H1 (cell line): ENCODE data around the gene TMEM198. TPM values are rescaled to one million over a fixed set of nuclear protein-coding genes. Genes with fewer than 3 reads are reported as not detected.

Source experiments
- CTCF ChIA-PET: fragments of 300-600 bp; sonication (Branson Sonifier 250); formaldehyde crosslinking; loops from one replicate; lab custom pipeline; 2021; ENCODE audit not compliant: partially characterized antibody; lab: Charles Lee
- POLR2A ChIA-PET: fragments of 300-600 bp; sonication (Branson Sonifier 250); formaldehyde crosslinking; loops from one replicate; lab custom pipeline; 2021; ENCODE audit warnings: inconsistent platforms; ENCODE audit not compliant: partially characterized antibody; lab: Charles Lee
- DNase-seq, 2 experiments: peaks; one replicate each; pipeline versions ENCODE4 v3.0.0 to v3.0.0-alpha.2; 2010 to 2022; ENCODE audit warnings: low spot score in 2 of 2, low read depth in 1 of 2, mixed read lengths in 1 of 2
- FAIRE-seq: peaks from 2 replicates; lab custom pipeline; 2011; peaks lifted over from hg19 to GRCh38; lab: Jason Lieb, UNC
- H2AFZ ChIP-seq: 2 replicates; pipeline ENCODE4 v1.8.1; 2012; ENCODE audit warnings: low read length, inconsistent platforms
- H2AK5ac ChIP-seq: 2 replicates; pipeline ENCODE4 v1.6.1; 2013; ENCODE audit warnings: low read depth, low read length
- H2BK120ac ChIP-seq: replicated peaks from 2 replicates; pipeline ENCODE3; 2013; ENCODE audit warnings: low read depth, low read length, inconsistent platforms
- H2BK12ac ChIP-seq: 2 replicates; pipeline ENCODE4 v1.6.1; 2013; ENCODE audit warnings: low read depth, low read length
- H2BK15ac ChIP-seq: 2 replicates; pipeline ENCODE4 v1.6.1; 2013; ENCODE audit warnings: low read length
- H2BK20ac ChIP-seq: 2 replicates; pipeline ENCODE4 v1.6.1; 2013; ENCODE audit warnings: low read length
- H2BK5ac ChIP-seq: 2 replicates; pipeline ENCODE4 v1.6.1; 2013; ENCODE audit warnings: low read depth, low read length
- H3K14ac ChIP-seq: 2 replicates; pipeline ENCODE4 v1.6.1; 2013; ENCODE audit warnings: inconsistent platforms; ENCODE audit not compliant: insufficient read length
- H3K18ac ChIP-seq: 2 replicates; pipeline ENCODE4 v1.6.1; 2013; ENCODE audit warnings: low read length; ENCODE audit errors: extremely low read depth
- H3K23ac ChIP-seq: 2 replicates; pipeline ENCODE4 v1.6.1; 2013; ENCODE audit warnings: inconsistent platforms; ENCODE audit not compliant: insufficient read length
- H3K23me2 ChIP-seq: 2 replicates; pipeline ENCODE4 v1.6.1; 2013; ENCODE audit warnings: low read depth, low read length
- H3K27ac ChIP-seq: 2 replicates; pipeline ENCODE4 v1.6.1; 2011; ENCODE audit warnings: low read depth, low read length, inconsistent platforms
- H3K27me3 ChIP-seq, 4 experiments: replicated peaks in 1 of 4; 1 replicate in 1 of 4; 2 replicates in 3 of 4; pipeline versions ENCODE4 v1.6.1 to v1.8.1; 2011 to 2013; ENCODE audit warnings: low read length in 3 of 4, mild to moderate bottlenecking in 3 of 4, inconsistent platforms in 2 of 4, mixed read lengths in 2 of 4, moderate library complexity in 1 of 4; ENCODE audit not compliant: control insufficient read depth in 3 of 4, insufficient read depth in 3 of 4; ENCODE audit errors: extremely low read depth in 1 of 4
- H3K36me3 ChIP-seq, 4 experiments: 2 replicates each; pipeline versions ENCODE4 v1.6.1 to v1.8.1; 2011 to 2013; ENCODE audit warnings: mild to moderate bottlenecking in 4 of 4, low read length in 3 of 4, moderate library complexity in 2 of 4, control low read depth in 1 of 4, inconsistent platforms in 1 of 4; ENCODE audit not compliant: insufficient read depth in 4 of 4, control insufficient read depth in 2 of 4
- H3K4ac ChIP-seq: replicated peaks from 2 replicates; pipeline ENCODE3; 2013; ENCODE audit warnings: low read length, low read depth, mixed read lengths, inconsistent platforms; ENCODE audit not compliant: insufficient read length
- H3K4me1 ChIP-seq, 4 experiments: replicated peaks in 1 of 4; 1 replicate in 1 of 4; 2 replicates in 3 of 4; pipeline versions ENCODE4 v1.6.1 to v1.8.1; 2011 to 2013; ENCODE audit warnings: low read length in 3 of 4, inconsistent platforms in 2 of 4, mixed read lengths in 1 of 4; ENCODE audit not compliant: insufficient read depth in 4 of 4, control insufficient read depth in 3 of 4
- H3K4me2 ChIP-seq, 2 experiments: 2 replicates each; pipeline versions ENCODE4 v1.6.1 to v1.8.1; 2011 to 2013; ENCODE audit warnings: low read depth in 2 of 2, low read length in 2 of 2, control low read depth in 1 of 2, inconsistent platforms in 1 of 2, mild to moderate bottlenecking in 1 of 2; ENCODE audit not compliant: insufficient read depth in 1 of 2
- H3K4me3 ChIP-seq, 4 experiments: fragments of 200-600, 300-600 bp in 1 of 4; sonication (generic), shearing (Covaris generic), sonication (Bioruptor Twin) in 1 of 4; 2 replicates each; pipeline versions ENCODE4 v1.5.1 to v1.8.1; 2011 to 2016; ENCODE audit warnings: low read length in 4 of 4, low read depth in 3 of 4, control low read depth in 2 of 4, inconsistent platforms in 2 of 4, mild to moderate bottlenecking in 2 of 4, mixed read lengths in 1 of 4, moderate library complexity in 1 of 4; ENCODE audit not compliant: insufficient read depth in 2 of 4; ENCODE audit errors: extremely low read depth in 1 of 4
- H3K56ac ChIP-seq: replicated peaks from 2 replicates; pipeline ENCODE3; 2013; ENCODE audit warnings: low read depth, mild to moderate bottlenecking, mixed read lengths, low read length, inconsistent platforms; ENCODE audit not compliant: insufficient read length
- H3K79me1 ChIP-seq: 2 replicates; pipeline ENCODE4 v1.6.1; 2013; ENCODE audit warnings: low read depth, low read length, control low read depth
- H3K79me2 ChIP-seq, 2 experiments: 2 replicates each; pipeline versions ENCODE4 v1.6.1 to v1.8.1; 2012 to 2013; ENCODE audit warnings: low read length in 2 of 2, mild to moderate bottlenecking in 2 of 2, inconsistent platforms in 1 of 2; ENCODE audit not compliant: insufficient read depth in 2 of 2, control insufficient read depth in 1 of 2
- H3K9ac ChIP-seq, 4 experiments: replicated peaks in 1 of 4; 1 replicate in 1 of 4; 2 replicates in 3 of 4; pipeline versions ENCODE4 v1.6.1 to v1.8.1; 2011 to 2013; ENCODE audit warnings: low read depth in 3 of 4, low read length in 3 of 4, control low read depth in 2 of 4, mild to moderate bottlenecking in 2 of 4, moderate library complexity in 2 of 4, inconsistent platforms in 1 of 4; ENCODE audit errors: extremely low read depth in 1 of 4
- H3K9me3 ChIP-seq, 2 experiments: 2 replicates each; pipeline versions ENCODE4 v1.6.1 to v1.8.1; 2012 to 2013; ENCODE audit warnings: mild to moderate bottlenecking in 2 of 2, moderate library complexity in 2 of 2, control low read depth in 1 of 2, inconsistent platforms in 1 of 2, low read depth in 1 of 2, low read length in 1 of 2, mixed read lengths in 1 of 2; ENCODE audit not compliant: insufficient read depth in 2 of 2
- H4K20me1 ChIP-seq, 2 experiments: replicated peaks in 1 of 2; 2 replicates each; pipeline versions ENCODE3 to v1.8.1; 2011 to 2013; ENCODE audit warnings: inconsistent platforms in 2 of 2, low read length in 2 of 2, mild to moderate bottlenecking in 1 of 2; ENCODE audit not compliant: insufficient read depth in 2 of 2, control insufficient read depth in 1 of 2
- H4K5ac ChIP-seq: 2 replicates; pipeline ENCODE4 v1.6.1; 2013; ENCODE audit warnings: low read length, low read depth, mixed read lengths, inconsistent platforms; ENCODE audit not compliant: insufficient read length
- H4K8ac ChIP-seq: 2 replicates; pipeline ENCODE4 v1.8.0; 2013; ENCODE audit warnings: mild to moderate bottlenecking, moderate library complexity, low read length, inconsistent platforms; ENCODE audit not compliant: insufficient read depth; ENCODE audit errors: extremely low read depth
- H4K91ac ChIP-seq: replicated peaks from 2 replicates; pipeline ENCODE3; 2013; ENCODE audit warnings: low read length, mixed read lengths, inconsistent platforms; ENCODE audit not compliant: insufficient read length
- ATF2 ChIP-seq: IDR thresholded peaks from 2 replicates; pipeline ENCODE4 v1.6.1; 2012; ENCODE audit warnings: low read length, inconsistent platforms
- CHD2 ChIP-seq: IDR thresholded peaks from 2 replicates; pipeline ENCODE4 v1.6.1; 2012; ENCODE audit warnings: low read length, improper control_type of control experiment
- EP300 ChIP-seq, 2 experiments: IDR thresholded peaks; 1 replicate in 1 of 2; 2 replicates in 1 of 2; pipeline ENCODE4 v1.6.1; 2011 to 2012; ENCODE audit warnings: low read depth in 2 of 2, low read length in 2 of 2, mild to moderate bottlenecking in 2 of 2, borderline replicate concordance in 1 of 2, inconsistent platforms in 1 of 2, moderate library complexity in 1 of 2
- JUND ChIP-seq: IDR thresholded peaks from 2 replicates; pipeline ENCODE4 v1.6.1; 2011; ENCODE audit warnings: mild to moderate bottlenecking, improper control_type of control experiment, low read length
- NANOG ChIP-seq: IDR thresholded peaks from 2 replicates; pipeline ENCODE4 v1.6.1; 2011; ENCODE audit warnings: low read length, low read depth, mild to moderate bottlenecking, inconsistent platforms; ENCODE audit not compliant: insufficient read depth, poor library complexity, severe bottlenecking
- POLR2A ChIP-seq, 2 experiments: IDR thresholded peaks; 1 replicate in 1 of 2; 2 replicates in 1 of 2; pipeline ENCODE4 v1.6.1; 2011; ENCODE audit warnings: low read depth in 2 of 2, low read length in 2 of 2, mild to moderate bottlenecking in 2 of 2; ENCODE audit errors: control extremely low read depth in 1 of 2
- USF2 ChIP-seq: IDR thresholded peaks from 2 replicates; pipeline ENCODE4 v1.6.1; 2011; ENCODE audit warnings: low read length, improper control_type of control experiment
- WGBS, 2 experiments: shearing (Covaris generic) in 1 of 2; methylation state at CpG; one replicate each; pipeline versions ENCODE4 v1.1.6 to v1.1.7; 2013 to 2015; ENCODE audit warnings: low lambda C conversion rate in 2 of 2, mixed read lengths in 2 of 2, inconsistent platforms in 1 of 2, low coverage in 1 of 2, missing lambda C conversion rate in 1 of 2; ENCODE audit not compliant: insufficient replicate concordance in 2 of 2, insufficient coverage in 1 of 2, insufficient read length in 1 of 2; ENCODE audit errors: extremely low coverage in 1 of 2, missing lambda C conversion rate in 1 of 2; 5-methylcytosine and 5-hydroxymethylcytosine counted together
- polyA plus RNA-seq, 7 experiments: library from polyadenylated mRNA; depleted of rRNA in 3 of 7; stranded (reverse) in 5 of 7; unstranded in 2 of 7; fragments of >200 nt in 5 of 7; fragments of 200-250 nt in 2 of 7; gene quantifications; 1 replicate in 5 of 7; 2 replicates in 1 of 7; 4 replicates in 1 of 7; pipeline versions ENCODE4 v1.2.1 to v1.2.3, GENCODE V29; 2011 to 2013; ENCODE audit warnings: missing spikeins in 2 of 7, mixed read lengths in 2 of 7
- total RNA-seq: library from RNA; stranded (reverse); fragmentation: NEBNext Ultra II Directional; extraction: Animal tissue kit (Norgen Biotek cat#: 25700); gene quantifications from 2 replicates; pipeline ENCODE4 v1.2.1, GENCODE V29; 2021

The TMEM198 gene
- total and polyA plus RNA-seq, 2 of the 8 experiments (the other 6 are each of a cell fraction or from before 2014, with no cell fraction given) = 10.2 to 10.4 TPM

- no peaks in the 10 kb centered on the region for H3K79me2 ChIP-seq
- H2BK12ac ChIP-seq = peak overlapping the region; percentile 63; the same call in 1 of the 2 replicates
- H3K4ac ChIP-seq = peak overlapping the region; percentile 27
- no peak overlapping the region for H2BK5ac ChIP-seq
- H3K14ac ChIP-seq = no peak overlapping the region
- no peak overlapping the region for H3K23ac ChIP-seq
- 92% methylated on average over 8 of the region's 8 CpGs; no CpG with 5 or more reads in 1 of the 2 experiments for whole genome bisulfite sequencing, 2 experiments
- H4K8ac ChIP-seq = no peak overlapping the region
- H3K9me3 ChIP-seq = no peaks in the 10 kb centered on the region
- no peaks in the 10 kb centered on the region for H4K20me1 ChIP-seq
- TF ChIP-seq USF2 = no peak
- TF ChIP-seq ATF2 = no peak
- TF ChIP-seq CHD2 = no peak
- TF ChIP-seq EP300 (IDR thresholded peaks at IDR 0.05; ENCODE audit: borderline replicate concordance in 1 of 2, low read depth in 2 of 2, low read length in 2 of 2) = no peak
- no peak for TF ChIP-seq NANOG
- TF ChIP-seq POLR2A (IDR thresholded peaks at IDR 0.05; ENCODE audit: control extremely low read depth in 1 of 2, low read depth in 2 of 2, low read length in 2 of 2) = no peak
- no peak for TF ChIP-seq JUND
- no peak overlapping the region for H3K4me3 ChIP-seq
- peaks cover 7 to 20% (median 12%) of the 10 kb centered on the region in 4 experiments for H3K4me1 ChIP-seq
- 0 out of 2 replicates have a peak overlapping the region, but pooled peaks have one; percentile 61 for H2BK20ac ChIP-seq
- H3K18ac ChIP-seq = no peak overlapping the region; the same call in 1 of the 2 replicates
- no peaks in the 10 kb centered on the region for H3K36me3 ChIP-seq
- H4K91ac ChIP-seq = no peak overlapping the region
- H2AK5ac ChIP-seq = no peak overlapping the region
- peak overlapping the region; percentile 81 for H2BK15ac ChIP-seq
- H3K27me3 ChIP-seq = no peaks in the 10 kb centered on the region; a peak in 1 of 7 replicates
- H3K56ac ChIP-seq = no peak overlapping the region
- H2AFZ ChIP-seq = no peak overlapping the region
- no peak overlapping the region for H4K5ac ChIP-seq
- no peak overlapping the region for H2BK120ac ChIP-seq
- no peak overlapping the region for H3K4me2 ChIP-seq
- peaks cover 2% of the 10 kb centered on the region; the same call in 1 of the 2 replicates for H3K23me2 ChIP-seq
- ChIA-PET CTCF (interaction anchor here (1.1 to 5.9 kb wide), 6 partner anchors 16 to 97 kb away, joined by 3 to 51 read pairs (median 6); partner anchors contain the start of gene STK11IP), POLR2A (interaction anchor here (0.6 to 18.6 kb wide), 4 partner anchors 9 to 20 kb away, joined by 3 to 293 read pairs (median 22); partner anchors contain the start of gene STK11IP)
- H3K9ac ChIP-seq = no peak overlapping the region
- no peak overlapping the region for H3K27ac ChIP-seq
- H3K79me1 ChIP-seq = no peaks in the 10 kb centered on the region
- no peak for FAIRE-seq
- no peak for DNase-seq
These were observed 35.2 kb downstream of the TMEM198 start for GRCh38 chr2:219578811-219579613.
